ENCODE results near the gene TMEM132C.

The TMEM132C gene

GRCh38 chr12:128729628-128730121 is 462.7 kb downstream of the TMEM132C start:
- no peak for DNase-seq

DNA sequence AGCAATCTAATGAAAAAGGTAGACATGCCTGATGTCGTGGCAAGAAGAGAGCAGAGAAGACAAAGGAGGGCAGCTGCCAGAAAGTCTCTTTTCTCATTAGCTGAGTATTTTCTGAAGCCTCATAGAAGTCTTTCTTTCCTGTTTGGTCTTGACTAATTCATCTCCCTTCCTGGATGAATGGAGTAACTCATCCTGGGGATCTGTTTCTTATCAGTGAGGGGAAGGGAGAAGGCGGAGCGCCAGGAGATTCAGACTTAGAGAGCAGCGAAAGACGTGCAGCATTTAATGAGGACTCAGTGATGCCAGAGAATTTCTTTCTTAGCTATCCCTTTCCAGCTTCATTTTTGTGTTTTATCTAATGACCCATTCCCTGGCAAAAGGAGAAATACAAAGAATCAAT is 467.4 kb downstream of the TMEM132C start:
- no peak for DNase-seq

DNA sequence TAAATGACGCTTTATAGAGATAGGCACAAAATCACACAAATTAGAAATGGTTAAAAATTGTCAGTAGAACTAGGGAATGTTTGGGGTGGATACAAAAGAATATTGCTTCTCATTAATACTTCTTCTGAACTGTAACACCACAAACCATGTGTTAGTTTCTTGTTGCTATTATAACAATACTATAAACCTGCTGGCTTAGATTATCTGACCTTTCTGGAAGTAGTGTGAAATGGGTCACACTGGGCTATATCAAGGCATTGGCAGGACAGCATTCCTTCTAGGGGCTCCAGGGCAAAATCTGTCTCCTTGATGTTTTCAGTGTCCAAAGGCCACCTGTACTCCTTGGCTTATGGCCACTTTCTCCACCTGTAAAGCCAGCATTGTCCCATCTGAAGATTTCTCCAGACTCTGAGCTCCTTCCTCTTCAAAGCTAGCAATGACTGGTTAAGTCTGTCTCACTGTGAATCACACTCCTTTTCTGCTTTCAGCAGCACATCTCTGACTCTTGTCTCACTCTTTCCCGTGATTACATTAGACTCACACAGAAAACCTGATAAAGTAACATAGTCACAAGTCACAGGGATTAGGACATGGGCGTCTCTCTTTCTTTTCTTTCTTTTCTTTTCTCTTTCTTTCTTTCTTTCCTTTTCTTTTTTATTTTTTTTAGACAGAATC is 470.5 kb downstream of the TMEM132C start:
- no peak for DNase-seq

DNA sequence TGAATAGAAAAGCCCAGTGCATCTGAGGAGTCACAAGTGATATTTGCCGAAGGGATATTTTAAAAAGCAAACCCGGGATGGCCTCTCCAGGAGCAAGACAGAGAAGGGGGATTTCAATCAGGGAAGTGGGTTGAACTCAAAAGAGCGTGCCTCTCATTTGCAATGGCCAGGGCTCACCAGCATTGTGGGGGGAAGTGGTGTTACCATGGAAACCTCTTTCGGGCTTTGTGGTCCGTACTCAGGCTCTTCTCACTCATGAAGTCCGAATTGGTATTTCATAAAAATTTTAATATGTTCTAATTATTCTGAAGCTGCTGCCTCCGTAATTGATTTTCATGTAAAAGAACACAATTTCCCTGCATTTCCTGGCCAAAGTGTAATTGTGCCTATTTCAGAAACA is 476.9 kb downstream of the TMEM132C start:
- no peak for DNase-seq

- DNase-seq = no peak
Observed at GRCh38 chr12:128745772-128746689, 479.1 kb downstream of the TMEM132C start.

DNA sequence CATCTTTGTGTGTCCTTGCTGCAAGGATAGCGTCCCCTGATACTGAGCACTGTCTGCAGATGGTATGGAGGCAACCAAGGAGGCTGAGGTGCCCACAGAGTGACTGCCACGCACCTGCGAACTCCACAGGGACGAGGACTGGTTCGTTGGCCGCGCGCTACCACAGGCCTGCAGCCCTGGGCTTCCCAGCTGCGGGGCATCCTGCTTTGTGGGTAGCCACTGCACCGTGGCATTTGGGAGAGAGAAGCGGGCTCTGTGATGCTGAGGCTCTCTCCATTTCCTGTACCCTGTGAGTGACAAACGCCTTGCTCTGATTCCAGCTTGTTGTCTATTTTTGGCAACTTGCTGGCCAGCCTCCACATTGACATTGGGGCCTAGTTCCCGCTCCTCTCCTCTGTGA is 480.5 kb downstream of the TMEM132C start:
- no peak for DNase-seq

- no peak for DNase-seq
Observed at GRCh38 chr12:128752386-128752785, 485.4 kb downstream of the TMEM132C start.

DNA sequence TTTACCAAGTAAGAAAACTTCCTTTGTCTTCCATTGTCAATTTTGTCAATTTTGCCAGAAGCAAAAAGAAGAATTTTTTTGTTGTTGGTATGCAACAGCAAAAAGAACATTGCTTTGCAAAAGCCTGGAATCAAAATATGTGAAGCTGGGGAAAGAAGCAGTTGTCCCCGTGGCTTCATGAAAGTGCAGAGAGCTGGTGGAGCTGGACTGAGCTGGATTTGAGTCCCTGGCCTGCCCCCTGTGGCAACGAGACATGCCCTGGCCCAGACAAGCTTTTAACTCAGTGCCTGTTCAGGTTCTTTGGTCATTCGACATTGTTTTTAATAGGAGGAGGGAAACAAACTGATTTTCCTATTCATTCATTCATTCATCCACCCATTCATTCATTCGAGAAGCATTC is 486.5 kb downstream of the TMEM132C start:
- no peak for DNase-seq

DNA sequence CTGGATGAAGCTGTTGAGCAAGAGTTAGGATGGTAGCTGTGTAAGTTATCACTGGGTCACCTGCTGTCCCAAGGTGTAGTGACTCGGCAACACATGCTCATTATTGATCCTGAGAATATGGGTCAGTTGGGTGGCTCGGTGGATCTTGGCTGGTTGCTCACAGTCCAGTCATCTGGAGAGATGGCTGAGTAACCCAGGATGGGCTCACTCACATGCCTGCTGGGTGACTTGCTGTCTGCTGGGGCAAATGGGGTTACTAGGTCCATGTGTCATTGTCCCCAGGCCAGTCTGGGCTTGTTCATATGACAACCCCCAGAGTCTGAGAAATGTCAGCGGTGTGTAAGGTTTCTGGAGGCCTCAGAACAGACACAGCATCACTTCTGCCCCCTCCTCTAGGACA is 487.3 kb downstream of the TMEM132C start:
- no peak for DNase-seq

- DNase-seq = no peak
Observed at GRCh38 chr12:128755566-128755965, 488.6 kb downstream of the TMEM132C start.
